ENCODE results near the gene ISM1.
"Not testable (repeated sequence)": the region's sequence is repeated elsewhere in the genome, so short reads cannot be mapped to it uniquely, and the experiment has no call there.

Gene ISM1

GRCh38 chr20:13222319-13222716 is 1.2 kb downstream of the ISM1 start:
- DNase-seq: no peak

DNA sequence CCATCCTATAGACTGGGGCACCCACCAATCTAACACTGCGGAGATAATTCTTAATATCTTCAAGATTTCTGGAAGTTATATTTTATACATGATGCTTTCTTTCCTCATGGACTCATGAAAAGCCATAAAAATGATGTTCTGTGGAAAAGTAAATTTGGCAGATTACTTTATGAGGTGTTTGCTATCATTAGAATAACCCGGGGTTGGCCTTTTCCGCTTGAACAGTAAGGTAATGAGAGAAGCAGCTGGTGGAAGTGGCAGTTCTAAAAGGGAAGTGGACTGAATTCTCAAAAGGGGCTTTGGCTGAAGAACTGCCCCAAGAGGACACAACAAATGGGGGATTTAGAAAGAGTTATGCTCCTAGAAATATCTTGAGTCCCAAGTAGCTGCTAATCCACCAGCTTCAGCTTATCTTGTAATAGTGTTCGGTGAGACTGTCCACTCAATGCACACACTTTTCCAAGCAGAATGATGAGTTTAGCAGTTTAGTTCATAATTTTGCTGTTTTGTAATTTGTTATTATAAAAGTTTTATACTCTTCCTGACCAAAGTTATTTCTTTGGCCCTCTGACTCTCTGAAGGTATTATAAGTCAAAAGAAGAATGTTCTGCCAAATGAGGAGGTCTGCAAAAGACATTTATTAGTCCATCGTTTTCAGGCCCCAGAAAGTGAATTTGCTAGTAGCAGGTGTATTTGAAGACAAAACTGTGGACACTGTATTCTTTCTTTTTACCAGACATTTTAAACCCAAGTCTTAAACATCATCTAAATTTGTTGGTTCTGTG is 2.9 kb downstream of the ISM1 start:
- DNase-seq: no peak

DNA sequence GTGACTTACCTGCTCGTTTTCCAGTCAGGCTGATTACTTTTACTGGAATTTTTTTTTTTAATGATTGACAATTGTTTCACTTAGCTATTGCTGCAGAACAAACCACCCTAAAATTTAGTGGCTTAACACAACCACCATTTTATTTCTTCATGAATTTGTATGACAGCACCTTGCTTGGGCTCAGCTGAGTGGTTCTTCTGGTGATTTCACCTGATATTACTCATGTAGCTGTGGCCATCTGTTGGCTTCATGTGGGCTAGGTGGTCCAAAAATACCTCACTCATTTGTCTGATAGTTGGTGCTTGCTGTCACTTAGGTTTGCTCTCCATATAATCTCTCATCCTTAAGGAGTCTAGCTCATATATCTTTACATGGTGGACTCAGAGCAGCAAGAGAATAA is 5.3 kb downstream of the ISM1 start:
- DNase-seq: no peak

- DNase-seq: no peak
Measured at GRCh38 chr20:13228771-13229170, 7.7 kb downstream of the ISM1 start.

DNA sequence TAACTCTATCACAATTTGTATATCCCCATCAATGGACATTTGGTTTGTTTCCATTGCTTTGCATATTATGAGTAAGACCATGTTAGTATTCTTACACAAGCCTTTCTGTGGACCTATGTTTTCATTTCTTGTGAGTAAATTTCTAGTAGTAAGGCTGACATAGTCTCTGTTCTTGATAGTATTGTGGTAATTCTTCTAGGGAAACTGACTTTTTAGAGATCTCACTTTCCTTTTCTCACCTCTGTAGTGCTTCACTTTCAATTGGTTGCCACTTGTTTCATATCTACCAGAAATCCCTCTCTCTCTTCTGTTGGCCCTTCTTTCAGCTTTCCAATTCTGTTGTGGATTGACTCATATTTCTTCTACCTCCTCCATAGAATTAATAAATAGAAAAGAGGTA is 8.5 kb downstream of the ISM1 start:
- DNase-seq: no peak

DNA sequence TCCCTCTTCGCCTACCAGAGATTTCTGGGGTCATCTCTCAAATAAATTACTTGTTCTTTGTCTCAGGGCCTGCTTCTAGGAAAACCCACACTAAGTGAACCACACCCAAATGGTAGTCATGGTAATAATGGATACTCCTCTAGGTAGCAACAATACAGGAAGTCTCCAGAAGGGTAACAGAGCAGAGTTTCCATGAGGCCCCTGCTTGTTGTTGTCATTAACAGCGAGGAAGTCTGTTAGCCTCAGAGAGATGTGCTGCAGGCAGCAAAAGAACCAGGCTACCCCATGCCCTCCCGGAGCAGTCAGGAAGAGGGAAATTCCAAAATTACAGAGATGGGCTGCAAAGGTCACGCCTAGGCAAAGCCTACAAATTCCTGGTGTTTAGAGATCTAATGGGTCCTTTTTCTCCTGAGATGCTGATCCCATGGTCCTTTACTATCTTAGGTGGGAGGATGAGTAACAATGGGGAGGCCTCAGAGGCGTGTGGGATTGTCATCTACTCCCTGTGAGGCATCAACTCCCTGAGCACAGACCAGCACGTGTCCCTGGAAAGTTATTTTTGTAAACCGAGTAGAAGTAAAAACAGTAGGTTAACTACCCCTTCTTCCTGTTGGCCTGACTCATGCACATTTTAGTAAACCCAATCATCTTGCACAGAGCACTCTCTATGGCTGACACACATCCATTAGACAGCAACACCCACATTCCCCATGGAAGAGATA is 10.1 kb downstream of the ISM1 start:
- DNase-seq: no peak

DNA sequence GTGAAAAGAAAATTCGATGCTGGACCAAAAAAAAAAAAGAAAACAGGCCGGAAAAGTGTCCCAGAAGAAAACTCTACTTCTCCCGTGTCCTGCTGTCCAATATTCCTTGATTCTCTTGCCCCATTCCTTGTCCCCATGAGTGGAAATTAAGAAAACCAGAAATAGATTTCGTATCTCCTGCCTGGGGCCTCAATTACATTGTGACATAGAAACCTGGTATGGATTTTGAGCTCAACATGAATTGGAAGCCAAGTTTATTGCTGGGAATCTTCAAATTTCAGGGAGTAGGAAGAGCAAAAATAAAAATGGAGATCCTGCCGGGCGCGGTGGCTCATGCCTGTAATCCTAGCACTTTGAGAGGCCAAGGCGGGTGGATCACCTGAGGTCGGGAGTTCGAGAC is 11.9 kb downstream of the ISM1 start:
- DNase-seq: no peak

DNA sequence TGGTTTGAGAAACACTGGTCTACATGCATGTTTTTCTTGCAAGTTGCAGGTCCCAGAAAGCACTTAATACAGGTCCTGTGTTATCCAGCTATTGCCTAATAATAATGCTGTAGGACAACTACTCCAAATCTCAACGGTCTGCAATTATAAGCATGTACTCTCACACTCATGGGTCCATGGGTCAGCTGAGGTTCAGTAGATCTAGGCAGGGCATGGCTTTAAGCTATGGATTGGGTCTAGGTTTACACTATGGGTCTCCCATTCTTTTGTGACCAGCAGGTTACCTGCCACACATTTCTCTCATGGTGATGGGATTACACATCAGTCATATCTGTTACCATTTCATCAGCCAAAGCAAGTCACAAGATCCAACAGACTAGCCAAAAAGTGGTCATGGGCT is 13.9 kb downstream of the ISM1 start:
- no peak for DNase-seq

GRCh38 chr20:13236360-13236759 is 15.3 kb downstream of the ISM1 start:
- DNase-seq: not testable (repeated sequence)

GRCh38 chr20:13236990-13237720 is 16.1 kb downstream of the ISM1 start:
- no peak for DNase-seq

GRCh38 chr20:13238001-13238653 is 17.1 kb downstream of the ISM1 start:
- no peak for DNase-seq

DNA sequence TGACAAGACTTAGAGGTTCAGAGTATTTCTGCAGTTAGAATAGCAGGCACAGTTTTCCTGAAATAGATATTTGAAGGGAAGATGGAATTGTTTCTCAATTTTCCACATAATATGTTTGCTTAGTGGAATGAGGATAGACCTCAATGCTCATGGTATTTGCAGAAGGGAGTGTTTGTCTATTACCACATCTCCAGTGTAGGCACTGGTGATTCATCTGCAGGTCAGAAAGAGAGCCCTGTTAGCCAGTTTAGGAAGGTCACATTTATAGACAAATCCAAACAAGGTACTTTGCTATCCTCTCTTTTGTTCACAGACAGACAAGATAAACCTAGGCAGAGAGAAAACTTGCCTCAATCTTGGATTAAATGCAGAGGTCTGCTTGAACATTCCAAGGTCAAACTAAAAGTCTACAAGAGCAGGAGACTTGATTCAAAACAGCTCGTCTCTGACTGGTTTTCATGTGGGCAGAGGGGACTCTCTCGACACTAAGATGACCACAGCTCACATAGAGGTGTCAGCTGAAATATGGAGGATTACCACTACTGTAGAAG is 22.8 kb downstream of the ISM1 start:
- no peak for DNase-seq

GRCh38 chr20:13245250-13245723 is 24.2 kb downstream of the ISM1 start:
- DNase-seq: no peak

- no peak for DNase-seq
Measured at GRCh38 chr20:13249118-13249797, 28.2 kb downstream of the ISM1 start.

DNA sequence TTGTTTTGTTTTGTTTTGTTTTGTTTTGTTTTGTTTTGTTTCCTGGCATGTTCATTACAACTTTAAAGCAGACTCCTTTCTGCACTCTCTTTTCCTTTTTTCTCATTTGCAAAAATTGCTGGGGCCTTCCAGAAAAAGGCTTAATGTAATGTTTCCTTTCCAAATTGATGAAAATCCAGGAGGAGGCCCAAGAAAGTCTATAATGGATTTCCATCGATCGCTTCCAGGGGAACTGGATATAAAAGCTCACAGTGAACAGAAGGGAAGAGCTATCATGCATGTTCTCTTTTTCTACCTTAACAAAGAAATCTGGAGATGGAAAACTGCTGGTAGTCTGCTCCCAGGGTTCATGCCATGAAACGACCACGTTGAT is 28.7 kb downstream of the ISM1 start:
- no peak for DNase-seq

- DNase-seq: no peak
Measured at GRCh38 chr20:13250251-13250650, 29.2 kb downstream of the ISM1 start.

GRCh38 chr20:13251106-13251903 is 30.2 kb downstream of the ISM1 start:
- DNase-seq: no peak

GRCh38 chr20:13251904-13252297 is 30.8 kb downstream of the ISM1 start:
- no peak for DNase-seq

- DNase-seq: no peak
Measured at GRCh38 chr20:13255356-13255755, 34.3 kb downstream of the ISM1 start.

DNA sequence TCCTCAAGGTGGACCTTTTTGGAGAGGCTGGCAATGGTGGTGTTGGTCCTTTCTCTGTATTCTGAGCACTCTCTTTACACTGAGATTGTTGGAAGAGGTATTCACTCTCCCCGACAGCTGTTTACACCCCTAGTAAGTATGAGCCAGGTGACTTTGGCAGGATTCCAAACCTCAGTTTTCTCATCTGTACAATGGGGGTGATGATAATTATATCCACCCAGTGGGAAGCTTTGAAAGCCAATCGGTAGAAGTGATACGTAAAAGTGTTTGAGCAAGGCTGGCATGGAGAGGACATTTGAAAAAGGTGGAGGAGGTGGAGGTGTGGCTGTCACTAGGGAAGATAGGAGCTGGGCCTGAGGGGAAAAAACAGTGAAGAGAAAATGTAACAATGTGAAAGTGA is 35.5 kb downstream of the ISM1 start:
- no peak for DNase-seq

GRCh38 chr20:13259921-13260320 is 38.8 kb downstream of the ISM1 start:
- DNase-seq: no peak
